Subcutaneous abdominal adipose tissue (tissue), 5 donors: ENCODE results near the gene UBE2C.
A peak's percentile ranks its signal among the peaks of the same experiment; 100 is the strongest.

Source experiments
- H3K27ac ChIP-seq: one replicate; pipeline ENCODE4 v1.7.0; 2013; ENCODE audit warnings: low read depth, mild to moderate bottlenecking, inconsistent platforms, low read length, moderate library complexity
- H3K27me3 ChIP-seq, 5 donors: one replicate each; pipeline ENCODE4 v1.7.0; 2013; ENCODE audit warnings: low read length in 5 of 5, inconsistent platforms in 1 of 5; ENCODE audit not compliant: control insufficient read depth in 5 of 5, insufficient read depth in 4 of 5
- H3K36me3 ChIP-seq, 5 donors: one replicate each; pipeline ENCODE4 v1.7.0; 2013; ENCODE audit warnings: low read length in 5 of 5; ENCODE audit not compliant: control insufficient read depth in 5 of 5, insufficient read depth in 5 of 5
- H3K4me1 ChIP-seq, 5 donors: one replicate each; pipeline ENCODE4 v1.7.0; 2013; ENCODE audit warnings: low read length in 5 of 5, mild to moderate bottlenecking in 3 of 5, moderate library complexity in 1 of 5; ENCODE audit not compliant: control insufficient read depth in 5 of 5, insufficient read depth in 5 of 5
- H3K4me3 ChIP-seq, 5 donors: one replicate each; pipeline ENCODE4 v1.7.0; 2013; ENCODE audit warnings: low read length in 5 of 5, low read depth in 1 of 5
- H3K9ac ChIP-seq, 5 donors: one replicate each; pipeline ENCODE4 v1.7.0; 2013; ENCODE audit warnings: low read length in 5 of 5, mild to moderate bottlenecking in 4 of 5, moderate library complexity in 3 of 5
- H3K9me3 ChIP-seq, 5 donors: one replicate each; pipeline ENCODE4 v1.7.0; 2013; ENCODE audit warnings: low read length in 5 of 5; ENCODE audit not compliant: control insufficient read depth in 5 of 5
- donor health status: healthy.
- donor health status: healthy.
- donor health status: healthy.
- donor health status: healthy.
- donor health status: healthy.

Gene UBE2C

GRCh38 chr20:45840700-45841198, 28.3 kb downstream of the UBE2C start:
- Histone ChIP-seq H3K36me3 (peaks cover 4 to 72% (median 57%) of the 10 kb centered on the region in 5 donors), H3K27me3 (no peaks in the 10 kb centered on the region), H3K9me3 (no peaks in the 10 kb centered on the region), H3K4me3 (no peak overlapping the region), H3K4me1 (peaks cover 4 to 57% (median 36%) of the 10 kb centered on the region in 5 donors), H3K9ac (no peak overlapping the region), H3K27ac (peak overlapping the region; percentile 60)

- H3K4me3 ChIP-seq, result no peak overlapping the region
- H3K36me3 ChIP-seq, result peaks cover 4 to 76% (median 61%) of the 10 kb centered on the region in 5 donors
- no peaks in the 10 kb centered on the region for H3K9me3 ChIP-seq
- peaks cover 4 to 53% (median 32%) of the 10 kb centered on the region in 5 donors for H3K4me1 ChIP-seq
- no peaks in the 10 kb centered on the region for H3K27me3 ChIP-seq
- H3K27ac ChIP-seq, result peak overlapping the region; percentile 69
- peak overlapping the region in 1 of 5 donors; percentile 23 for H3K9ac ChIP-seq
These were observed 29.1 kb downstream of the UBE2C start for GRCh38 chr20:45841407-45842129.

DNA sequence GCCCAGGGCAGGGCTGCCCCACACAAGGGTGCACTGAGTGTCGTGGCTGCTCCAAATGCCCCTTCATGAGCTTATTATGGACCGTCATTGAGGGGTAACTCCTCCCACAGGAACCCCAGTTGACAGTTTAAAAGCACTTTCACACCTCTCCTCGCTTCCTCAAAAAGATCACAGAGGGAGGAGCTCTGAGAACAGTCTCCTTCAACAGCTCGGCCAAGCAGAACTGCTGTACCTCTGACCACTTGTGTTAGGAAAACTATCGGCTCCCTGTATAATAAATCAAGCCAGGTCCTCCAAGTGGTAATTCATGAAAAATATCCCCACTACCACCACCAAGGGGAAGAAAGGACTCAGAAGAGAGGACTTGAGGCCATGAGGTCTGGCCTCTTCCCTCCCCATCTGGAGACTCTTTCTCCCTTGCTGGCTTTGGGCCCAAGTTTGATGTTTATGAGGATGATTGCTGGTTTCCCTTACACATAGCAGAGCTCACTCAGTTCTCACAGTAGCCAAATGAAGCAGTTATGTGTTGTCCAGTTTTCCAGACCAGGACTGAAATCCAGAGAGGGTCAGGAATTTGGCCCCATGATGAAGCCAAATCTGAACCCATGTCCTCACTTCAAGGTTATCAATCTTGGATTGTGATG, 29.8 kb downstream of the UBE2C start:
- Histone ChIP-seq H3K27ac (peak overlapping the region; percentile 69), H3K4me1 (peaks cover 4 to 46% (median 25%) of the 10 kb centered on the region in 5 donors), H3K9me3 (no peaks in the 10 kb centered on the region), H3K27me3 (no peaks in the 10 kb centered on the region), H3K4me3 (no peak overlapping the region), H3K36me3 (peaks cover 4 to 75% (median 62%) of the 10 kb centered on the region in 5 donors), H3K9ac (peak overlapping the region in 3 of 5 donors; percentile 1 to 29 (median 23))

DNA sequence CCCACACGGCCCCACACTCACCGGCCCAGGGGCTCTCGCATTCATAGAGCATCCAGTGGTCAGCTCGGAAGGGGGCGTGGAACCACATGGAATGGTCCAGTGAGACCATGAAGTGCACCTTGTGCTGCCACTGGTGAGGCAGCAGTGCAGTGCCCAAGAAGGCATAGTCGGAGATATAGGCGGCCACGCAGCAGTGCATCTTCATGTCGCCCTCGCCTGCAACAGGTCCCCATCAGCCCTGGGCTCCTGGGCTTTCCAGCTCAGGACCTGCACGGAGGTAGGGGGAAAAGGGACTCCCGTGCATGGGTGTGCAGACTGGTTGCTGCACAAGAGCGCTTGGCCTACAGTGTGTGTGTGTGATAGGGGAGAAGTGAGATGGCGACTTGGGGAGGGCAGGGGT, 31.1 kb downstream of the UBE2C start:
- H3K4me3 ChIP-seq, result no peak overlapping the region
- no peak overlapping the region for H3K9ac ChIP-seq
- peak overlapping the region; percentile 69 for H3K27ac ChIP-seq
- no peaks in the 10 kb centered on the region for H3K9me3 ChIP-seq
- no peaks in the 10 kb centered on the region for H3K27me3 ChIP-seq
- peaks cover 4 to 80% (median 68%) of the 10 kb centered on the region in 5 donors for H3K36me3 ChIP-seq
- peaks cover 4 to 43% (median 23%) of the 10 kb centered on the region in 5 donors for H3K4me1 ChIP-seq

DNA sequence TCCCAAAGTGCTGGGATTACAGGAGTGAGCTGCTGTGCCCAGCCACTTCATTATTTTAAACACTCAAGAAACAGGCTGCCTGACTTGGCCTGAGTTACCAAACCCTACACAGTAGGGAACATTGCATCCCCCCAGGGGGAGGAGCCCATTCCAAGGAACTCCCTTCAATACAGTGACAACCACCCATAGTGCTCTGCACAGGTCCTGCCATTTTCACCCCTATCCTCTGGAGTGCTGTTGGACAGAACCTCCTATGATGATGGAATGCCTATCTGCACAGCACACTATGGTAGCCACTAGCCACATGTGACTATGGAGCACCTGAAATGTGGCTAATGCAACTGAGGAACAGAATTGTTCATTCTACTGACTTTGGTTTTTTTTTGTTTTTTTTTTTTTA, 33.0 kb downstream of the UBE2C start:
- H3K4me3 ChIP-seq, result no peak overlapping the region
- H3K27me3 ChIP-seq, result no peaks in the 10 kb centered on the region
- no peaks in the 10 kb centered on the region for H3K9me3 ChIP-seq
- H3K36me3 ChIP-seq, result peaks cover 2 to 71% (median 67%) of the 10 kb centered on the region in 5 donors
- H3K27ac ChIP-seq, result no peak overlapping the region
- H3K9ac ChIP-seq, result no peak overlapping the region
- H3K4me1 ChIP-seq, result peaks cover 4 to 41% (median 23%) of the 10 kb centered on the region in 5 donors

DNA sequence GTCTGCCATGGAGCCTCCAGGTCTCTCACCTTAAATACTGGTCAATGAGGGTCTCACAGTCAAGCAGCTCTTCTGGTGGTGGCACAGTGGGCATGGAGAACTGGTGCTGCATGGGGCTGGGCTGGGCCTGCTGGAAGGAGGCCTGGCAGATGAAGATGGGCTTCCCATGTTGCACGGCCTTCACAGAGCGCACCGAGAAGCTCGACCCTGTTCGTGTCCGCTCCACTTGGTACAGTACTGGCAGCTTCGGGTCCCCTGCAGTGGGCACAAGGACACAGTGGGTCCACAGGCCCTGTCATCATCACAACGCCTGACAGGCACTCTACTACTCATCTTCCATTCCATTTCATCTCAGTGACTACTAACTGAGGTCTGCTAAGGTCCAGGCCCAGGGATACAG, 36.0 kb downstream of the UBE2C start:
- H3K36me3 ChIP-seq, result peaks cover 5 to 63% (median 51%) of the 10 kb centered on the region in 5 donors
- no peak overlapping the region for H3K27ac ChIP-seq

GRCh38 chr20:45848969-45849582, 36.6 kb downstream of the UBE2C start:
- H3K27me3 ChIP-seq, result no peaks in the 10 kb centered on the region
- no peaks in the 10 kb centered on the region for H3K9me3 ChIP-seq
- H3K9ac ChIP-seq, result peak overlapping the region in 1 of 5 donors; percentile 17
- H3K36me3 ChIP-seq, result peaks cover 7 to 63% (median 48%) of the 10 kb centered on the region in 5 donors
- no peak overlapping the region for H3K4me3 ChIP-seq
- H3K27ac ChIP-seq, result no peak overlapping the region
- H3K4me1 ChIP-seq, result peaks cover 0 to 7% (median 2%) of the 10 kb centered on the region in 5 donors

More for the DNA sequence above, 36.0 kb downstream of the UBE2C start:
- no peak overlapping the region for H3K4me3 ChIP-seq
- no peaks in the 10 kb centered on the region for H3K27me3 ChIP-seq
- H3K9me3 ChIP-seq, result no peaks in the 10 kb centered on the region
- no peak overlapping the region for H3K9ac ChIP-seq
- H3K4me1 ChIP-seq, result peaks cover 0 to 12% (median 3%) of the 10 kb centered on the region in 5 donors

DNA sequence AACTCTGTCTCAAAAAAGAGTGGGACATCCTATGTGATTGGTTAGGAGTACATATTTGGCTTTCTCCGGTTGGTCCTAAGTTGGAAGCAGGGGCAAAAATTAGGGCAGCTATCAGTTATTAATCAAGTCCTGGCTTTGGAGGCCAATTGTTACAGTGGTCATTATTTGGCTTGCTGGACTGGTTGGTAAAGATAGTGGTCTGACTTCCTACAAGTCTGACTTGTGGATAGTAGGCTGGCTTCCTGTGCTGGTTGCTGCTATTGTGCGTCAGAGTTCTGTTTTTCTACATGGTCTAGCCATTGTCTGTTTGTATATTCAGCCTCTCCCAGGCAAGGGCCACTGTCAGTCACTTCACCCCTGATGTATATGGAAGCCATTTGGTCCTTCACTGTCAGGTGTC, 37.8 kb downstream of the UBE2C start:
- H3K9me3 ChIP-seq, result no peaks in the 10 kb centered on the region
- H3K4me1 ChIP-seq, result peaks cover 0 to 11% (median 10%) of the 10 kb centered on the region in 5 donors
- H3K36me3 ChIP-seq, result peaks cover 5 to 63% (median 43%) of the 10 kb centered on the region in 5 donors
- no peaks in the 10 kb centered on the region for H3K27me3 ChIP-seq
- H3K9ac ChIP-seq, result no peak overlapping the region
- H3K27ac ChIP-seq, result no peak overlapping the region
- H3K4me3 ChIP-seq, result no peak overlapping the region

DNA sequence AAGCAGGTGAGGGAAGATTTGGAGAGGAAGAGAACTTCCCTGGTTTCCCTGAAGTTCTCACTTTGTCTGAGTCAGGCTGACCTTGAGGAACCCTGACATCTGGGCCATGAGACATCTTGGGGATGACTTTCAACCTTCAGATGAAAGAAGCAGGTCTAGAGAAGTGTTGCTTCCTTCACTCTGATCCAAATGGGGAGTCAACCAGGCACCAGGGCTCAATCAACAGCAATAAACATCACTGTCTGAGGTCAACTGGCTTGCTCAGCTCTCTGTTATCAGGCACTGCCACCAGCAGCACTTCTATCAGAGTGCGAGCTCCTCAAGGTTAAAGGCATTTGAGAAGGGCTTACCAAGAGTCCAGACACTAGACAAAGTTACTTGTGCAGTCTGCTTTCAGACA, 38.5 kb downstream of the UBE2C start:
- Histone ChIP-seq H3K4me3 (no peak overlapping the region), H3K4me1 (peaks cover 0 to 14% (median 12%) of the 10 kb centered on the region in 5 donors), H3K9me3 (no peaks in the 10 kb centered on the region), H3K9ac (no peak overlapping the region), H3K36me3 (peaks cover 5 to 58% (median 36%) of the 10 kb centered on the region in 5 donors), H3K27me3 (no peaks in the 10 kb centered on the region), H3K27ac (no peak overlapping the region)
